A673 (cell line): ENCODE measurements around the gene KCNC3.

Experiments
- CTCF ChIP-seq: fragments of 300-800, 200-600 bp; sonication (generic); conservative IDR thresholded peaks from 2 replicates; pipeline ENCODE4 v1.5.1; 2017; ENCODE audit warnings: low read depth, mild to moderate bottlenecking, antibody characterized with exemption, low read length, moderate library complexity, mixed read lengths
- EZH2 ChIP-seq: fragments of 200-600 bp; sonication (generic); IDR thresholded peaks from 2 replicates; pipeline ENCODE4 v1.6.1; 2017; ENCODE audit warnings: borderline replicate concordance, low read depth, mild to moderate bottlenecking, mixed read lengths, antibody characterized with exemption, low read length; ENCODE audit not compliant: poor library complexity, severe bottlenecking

GRCh38 chr19:50268041-50268440, 61.1 kb downstream of the KCNC3 start:
- TF ChIP-seq CTCF (no peak), EZH2 (no peak)
